GM19240 (cell line): ENCODE data around the gene DEGS2.
A peak's percentile ranks its signal among the peaks of the same experiment; 100 is the strongest.

Source experiments
- DNase-seq: peaks from one replicate; pipeline ENCODE4 v3.0.0; 2011; ENCODE audit warnings: low spot score; ENCODE audit not compliant: insufficient read length

DEGS2 gene

DNA sequence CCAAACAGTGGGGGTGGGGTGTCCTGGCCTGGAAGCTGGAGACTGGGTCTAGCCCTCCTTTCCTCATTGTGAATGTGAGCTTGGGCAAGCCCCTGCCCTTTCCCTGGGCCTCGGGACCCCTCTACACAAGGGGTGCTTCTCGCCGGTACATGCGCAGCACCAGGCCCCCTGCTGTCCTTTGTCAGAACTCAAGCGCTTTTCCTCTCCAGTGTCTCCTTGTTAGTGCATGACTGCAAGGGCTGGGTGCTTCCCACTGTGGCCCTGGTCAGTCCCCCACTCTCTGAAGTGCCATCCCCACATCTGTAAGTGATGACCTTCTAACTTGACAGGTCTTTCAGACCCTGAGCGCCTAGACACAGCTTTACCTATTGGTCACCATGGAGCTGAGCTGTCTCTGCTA is 44.2 kb downstream of the DEGS2 start:
- no peak for DNase-seq

DNA sequence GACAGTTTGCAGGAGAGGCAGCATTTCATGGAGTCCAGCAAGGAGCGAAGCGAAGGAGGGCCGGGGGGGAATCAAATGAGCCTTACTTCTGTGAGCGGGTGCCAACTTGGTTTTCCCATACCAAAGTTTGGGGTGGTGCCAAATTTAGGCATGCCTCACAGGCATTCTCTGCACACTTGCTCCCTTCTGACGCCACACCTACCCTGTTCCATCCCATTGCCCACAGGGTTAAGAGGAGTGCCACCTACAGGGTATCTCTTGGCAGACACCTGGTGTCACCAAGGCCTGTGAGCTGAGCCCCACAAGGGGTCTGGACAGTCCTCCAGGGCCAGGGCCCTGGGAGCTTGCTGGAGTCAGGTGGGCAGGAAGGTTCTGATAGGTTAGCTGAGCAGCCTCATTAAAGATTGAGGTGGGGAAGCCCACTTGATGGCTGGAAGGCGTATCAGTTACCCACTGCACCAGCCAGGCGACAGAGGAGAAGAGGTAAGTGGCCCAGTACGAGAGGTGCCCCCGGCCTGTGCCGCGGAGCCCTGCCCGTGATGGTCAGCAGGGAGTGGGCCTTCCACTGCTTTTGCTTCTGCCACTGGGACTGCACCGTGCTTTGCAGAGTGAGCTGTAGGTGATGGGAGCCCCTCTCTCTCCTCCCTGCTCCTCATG is 45.2 kb downstream of the DEGS2 start:
- DNase-seq = no peak

DNA sequence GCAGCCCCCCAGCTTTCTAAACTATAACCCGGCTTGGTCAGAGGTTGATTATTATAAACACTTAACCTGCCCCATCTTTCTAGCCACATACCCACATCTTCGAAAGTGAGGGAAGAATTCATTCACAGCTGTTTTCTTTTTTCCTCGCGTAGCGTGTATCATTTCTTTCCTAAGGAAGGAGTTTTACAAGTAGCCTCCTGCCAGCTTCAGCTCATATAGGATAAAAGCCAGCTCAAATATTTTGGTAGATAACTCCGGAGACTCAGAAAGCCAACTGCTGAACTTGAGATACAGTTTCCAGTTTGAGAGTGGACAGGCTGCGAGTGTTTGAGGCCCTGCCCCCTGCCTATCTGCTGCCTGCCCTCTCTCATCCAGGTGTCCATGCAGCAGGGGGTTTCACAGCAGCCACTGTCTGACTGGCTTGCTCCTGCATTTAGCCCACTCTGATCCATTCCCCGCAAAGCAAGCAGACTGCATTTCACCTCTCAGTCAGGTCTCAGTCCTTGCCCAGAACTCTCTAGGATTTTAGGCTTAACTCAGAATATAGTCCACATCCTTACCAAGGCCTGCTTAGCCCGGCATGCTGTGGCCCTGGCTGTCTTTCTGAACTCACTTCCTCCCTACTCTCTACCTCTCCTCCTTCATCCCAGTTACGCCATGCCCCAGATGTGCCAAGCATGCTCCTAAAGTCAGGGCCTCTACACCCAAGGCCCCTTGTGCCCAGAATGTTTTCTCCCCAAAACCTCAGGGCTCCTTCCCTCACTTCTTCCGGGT is 47.3 kb downstream of the DEGS2 start:
- DNase-seq = no peak

DNA sequence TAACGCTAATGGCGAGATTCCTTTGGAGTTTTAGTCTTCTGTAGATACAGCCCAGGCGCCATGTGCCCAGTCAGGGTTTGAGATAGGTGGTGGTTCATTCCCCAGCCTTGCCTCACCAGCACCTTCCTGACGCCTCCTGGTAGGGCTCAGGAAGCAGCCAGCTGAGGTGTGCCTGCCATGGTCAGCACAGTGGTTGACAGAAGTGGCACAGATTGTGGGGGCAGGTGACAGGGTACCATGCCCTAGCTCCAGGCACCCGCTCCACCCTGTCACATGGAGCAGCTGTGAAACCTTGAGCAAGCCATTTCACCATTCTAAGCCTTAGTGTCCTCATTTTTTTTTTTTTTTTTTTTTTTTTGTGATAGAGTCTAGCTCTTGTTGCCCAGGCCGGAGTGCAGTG is 48.6 kb downstream of the DEGS2 start:
- no peak for DNase-seq

DNA sequence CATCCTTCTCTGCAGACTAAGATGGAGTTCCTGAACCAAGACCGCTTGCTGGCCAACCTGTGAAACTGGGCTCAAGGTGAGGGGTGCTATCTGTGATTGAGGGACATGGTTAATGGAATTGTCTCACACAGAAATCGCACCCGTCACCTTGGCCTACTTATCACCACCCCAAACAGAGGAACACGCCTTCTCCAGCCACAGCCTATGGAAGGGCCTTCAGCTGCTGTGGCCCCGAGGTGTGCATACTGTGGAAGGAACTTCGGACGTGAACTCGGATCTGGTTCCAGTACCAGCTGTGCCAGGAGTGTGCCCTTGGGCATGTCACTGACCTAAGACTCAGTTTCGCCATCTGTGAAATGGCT is 49.9 kb downstream of the DEGS2 start:
- no peak for DNase-seq

GRCh38 chr14:100108840-100109593 is 50.4 kb downstream of the DEGS2 start:
- DNase-seq = no peak

DNA sequence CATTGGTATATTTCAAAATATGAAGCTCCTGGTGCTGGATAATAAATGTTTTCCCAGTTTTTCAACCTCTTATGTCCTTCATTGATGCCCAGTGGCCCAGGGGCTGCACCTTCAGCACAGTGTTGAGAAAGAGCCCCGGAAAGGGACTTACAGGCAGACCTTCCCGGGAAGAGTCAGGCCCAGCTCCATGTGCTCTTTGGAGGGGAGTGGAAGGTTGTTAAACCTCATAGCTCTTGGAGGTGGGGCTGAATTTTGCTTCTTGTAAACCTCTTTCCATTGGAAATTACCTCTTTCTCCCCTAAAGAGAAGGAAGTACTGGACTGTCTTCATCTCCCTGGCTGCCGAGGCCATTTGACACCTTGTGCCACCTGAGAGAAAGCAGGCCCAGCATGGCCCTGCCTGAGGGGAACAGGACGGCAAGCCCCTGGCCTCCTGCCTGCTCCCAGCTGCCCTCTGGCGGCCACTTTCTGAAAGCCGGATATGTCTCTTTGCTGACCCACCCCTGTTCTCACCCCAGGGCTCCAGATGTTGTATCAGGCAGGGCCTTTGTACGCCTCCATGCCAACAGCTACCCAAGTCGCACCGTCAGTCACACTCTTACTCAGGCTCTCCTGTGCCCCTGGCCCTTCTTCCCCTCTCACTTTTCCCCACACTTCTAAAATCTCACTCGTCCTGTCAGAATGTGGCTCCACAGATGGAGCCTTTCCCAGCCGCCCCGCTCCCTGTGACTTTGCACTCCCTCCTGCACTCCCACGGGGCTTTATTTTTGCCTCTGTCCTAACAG is 51.2 kb downstream of the DEGS2 start:
- DNase-seq = peak; percentile 89

DNA sequence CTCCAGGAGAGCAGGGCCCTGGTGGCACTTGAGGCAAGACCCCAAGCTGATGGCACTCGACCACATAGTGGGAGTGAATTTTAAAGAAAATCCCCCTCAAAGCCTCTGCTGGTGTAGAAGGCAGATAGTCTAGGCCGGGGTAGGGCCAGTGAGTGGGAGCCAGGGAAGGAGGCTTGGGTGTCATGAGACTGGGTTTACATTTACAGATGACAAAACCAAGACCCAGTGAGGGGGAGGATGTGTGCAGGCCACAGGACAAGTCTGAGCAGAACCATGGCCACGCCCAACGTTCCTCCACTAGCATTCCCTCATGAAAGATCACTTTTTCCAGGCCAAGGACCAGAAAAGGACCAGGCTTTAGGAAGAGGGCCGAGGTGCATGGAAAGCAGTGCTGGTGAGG is 52.2 kb downstream of the DEGS2 start:
- no peak for DNase-seq

GRCh38 chr14:100106250-100107112 is 53.0 kb downstream of the DEGS2 start:
- DNase-seq = no peak

DNA sequence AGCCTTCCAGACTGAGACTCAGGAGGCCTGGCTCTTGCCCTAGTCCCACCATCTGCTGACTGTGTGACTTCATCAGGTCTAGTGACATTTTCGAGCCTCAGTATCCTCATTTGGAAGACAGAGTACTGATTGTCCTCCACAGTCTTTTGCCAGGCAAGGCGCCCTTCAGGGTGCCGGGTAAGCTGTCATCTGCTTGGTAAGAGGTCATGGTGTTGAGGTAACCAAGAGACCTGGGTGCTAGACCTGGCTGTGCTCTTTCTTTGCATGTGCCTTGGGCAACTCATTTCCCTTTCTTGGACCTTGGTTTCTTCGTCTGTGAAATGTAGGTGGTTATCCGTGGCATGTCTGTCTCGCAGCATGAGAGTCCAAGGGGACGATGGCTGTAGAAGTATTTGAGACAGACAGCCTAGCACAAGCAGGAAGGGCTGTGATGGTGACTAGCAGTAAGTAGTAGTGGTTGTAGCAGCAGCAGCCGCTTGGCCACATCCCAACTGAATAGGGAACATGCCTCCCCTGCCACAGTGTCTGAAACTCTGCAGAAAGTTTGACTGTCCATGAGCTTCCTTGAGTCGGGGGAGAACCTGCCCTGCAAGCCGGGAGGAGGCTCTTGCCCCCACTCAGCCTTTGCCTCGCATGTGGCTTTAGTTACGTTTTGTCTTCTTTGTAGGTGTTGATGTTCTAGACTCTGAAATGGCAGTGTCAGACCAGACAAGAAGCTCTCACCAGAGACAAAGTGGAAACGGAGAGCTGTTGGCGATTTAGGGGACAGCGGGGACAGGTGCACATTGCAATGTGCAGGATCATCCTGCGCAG is 53.9 kb downstream of the DEGS2 start:
- DNase-seq = no peak

GRCh38 chr14:100104523-100105300 is 54.7 kb downstream of the DEGS2 start:
- no peak for DNase-seq

- no peak for DNase-seq
These were observed 55.5 kb downstream of the DEGS2 start for GRCh38 chr14:100104006-100104352.

- DNase-seq = no peak
These were observed 56.0 kb downstream of the DEGS2 start for GRCh38 chr14:100103250-100104005.

GRCh38 chr14:100102156-100102785 is 57.2 kb downstream of the DEGS2 start:
- DNase-seq = no peak

DNA sequence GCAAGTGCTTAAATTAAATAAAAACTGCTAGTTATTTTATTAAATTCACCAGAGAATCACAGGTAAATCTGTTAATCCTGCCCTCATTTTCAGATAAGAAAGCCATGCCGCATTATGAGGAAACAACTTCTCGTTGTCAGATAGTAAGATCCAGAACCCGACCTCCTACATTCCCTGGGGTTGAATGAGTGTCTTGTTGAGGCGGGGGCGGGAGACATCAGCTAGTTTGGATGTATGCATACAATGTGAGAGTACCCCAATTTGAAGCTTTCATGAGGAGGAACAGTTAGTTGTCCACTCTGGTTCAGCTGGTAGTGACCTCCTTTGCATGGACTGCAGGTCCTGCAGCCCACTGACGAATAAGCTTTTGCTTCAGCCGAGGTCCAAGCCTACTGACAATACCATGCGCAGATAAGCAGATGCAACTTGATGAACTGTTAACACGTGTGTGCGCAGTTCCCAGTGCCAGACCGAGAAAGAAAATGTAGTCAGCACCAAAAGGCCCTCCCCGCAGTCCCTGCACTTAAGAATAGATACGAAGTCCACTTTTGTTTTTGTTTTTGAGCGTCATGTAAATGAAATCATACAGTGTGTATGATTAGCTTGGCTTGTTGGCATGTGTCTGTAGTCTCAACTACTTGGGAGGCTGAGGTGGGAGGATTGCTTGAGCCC is 59.3 kb downstream of the DEGS2 start:
- no peak for DNase-seq

DNA sequence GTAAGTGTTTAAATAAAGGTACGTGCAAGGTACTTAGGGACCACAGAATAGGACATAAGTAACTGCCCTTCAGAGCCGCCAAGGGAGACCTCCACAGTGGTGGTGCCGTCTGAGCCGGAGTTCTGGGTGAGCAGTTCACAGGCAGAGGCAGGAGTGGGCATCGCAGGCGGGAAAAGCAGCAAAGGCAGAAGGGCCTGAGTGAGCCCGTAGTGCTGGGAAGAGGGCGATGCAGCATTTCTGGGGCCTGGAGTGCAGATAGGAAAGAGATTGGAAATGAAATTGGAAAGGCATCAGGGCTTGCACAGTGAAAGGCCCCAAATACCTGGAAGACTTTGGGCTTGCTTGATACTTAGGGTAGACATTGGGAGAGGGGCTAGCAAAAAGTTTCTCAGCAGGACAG is 61.3 kb downstream of the DEGS2 start:
- DNase-seq = no peak

DNA sequence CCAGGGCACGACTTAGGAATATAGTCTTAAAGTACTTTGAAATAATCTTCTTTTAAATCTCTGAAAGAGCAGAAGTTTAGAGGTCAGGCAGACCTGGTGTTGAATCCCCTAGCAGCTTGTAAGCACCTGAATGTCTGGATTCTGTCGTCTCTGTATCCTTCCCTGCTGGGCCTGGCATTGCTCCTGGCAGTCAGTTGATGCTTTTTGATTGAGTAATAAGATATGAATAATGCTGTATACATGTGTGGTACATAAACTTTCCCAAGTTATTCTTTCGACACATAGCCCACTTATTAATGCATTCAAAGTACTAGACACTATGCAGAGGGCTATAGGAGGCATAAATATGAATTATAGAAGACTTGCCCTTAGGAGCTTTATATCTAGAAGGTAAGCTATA is 62.8 kb downstream of the DEGS2 start:
- DNase-seq = no peak
